OCI-LY7 (cell line): ENCODE data around the gene KDM4F.

Experiments
- EZH2phosphoT487 ChIP-seq: fragments of 200-600 bp; sonication (generic); IDR thresholded peaks from 2 replicates; pipeline ENCODE4 v1.6.1; 2018; ENCODE audit warnings: low read depth, borderline replicate concordance, mild to moderate bottlenecking, mixed run types, antibody characterized with exemption, low read length, moderate library complexity, mixed read lengths
- TF ChIP-seq, protein P1 (sequence below): fragments of 200-600 bp; sonication (generic); conservative IDR thresholded peaks from 2 replicates; pipeline ENCODE4 v1.5.1; 2014; ENCODE audit warnings: mild to moderate bottlenecking, antibody characterized with exemption, low read length, moderate library complexity, mixed read lengths

DNA sequence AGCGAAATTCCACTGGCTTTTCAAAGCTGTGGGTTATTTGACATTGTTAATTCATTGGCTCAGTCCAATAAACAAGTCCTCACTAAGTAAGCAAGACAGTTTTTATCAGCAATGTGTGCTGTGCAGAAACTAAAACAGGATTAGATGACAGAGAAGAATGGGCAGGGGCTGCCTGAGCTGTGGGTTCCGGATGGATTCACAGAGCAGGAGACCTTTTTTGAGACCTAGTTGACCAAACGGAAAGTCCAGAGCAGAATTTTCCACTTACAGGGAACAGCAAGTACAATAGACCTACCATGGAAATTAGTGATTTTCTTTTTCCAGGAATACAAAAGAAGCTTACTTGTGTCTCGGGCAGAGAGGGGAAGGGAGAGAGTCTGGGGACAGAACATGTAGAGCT lies 5.2 kb upstream of the KDM4F start:
- TF ChIP-seq, protein P1, sequence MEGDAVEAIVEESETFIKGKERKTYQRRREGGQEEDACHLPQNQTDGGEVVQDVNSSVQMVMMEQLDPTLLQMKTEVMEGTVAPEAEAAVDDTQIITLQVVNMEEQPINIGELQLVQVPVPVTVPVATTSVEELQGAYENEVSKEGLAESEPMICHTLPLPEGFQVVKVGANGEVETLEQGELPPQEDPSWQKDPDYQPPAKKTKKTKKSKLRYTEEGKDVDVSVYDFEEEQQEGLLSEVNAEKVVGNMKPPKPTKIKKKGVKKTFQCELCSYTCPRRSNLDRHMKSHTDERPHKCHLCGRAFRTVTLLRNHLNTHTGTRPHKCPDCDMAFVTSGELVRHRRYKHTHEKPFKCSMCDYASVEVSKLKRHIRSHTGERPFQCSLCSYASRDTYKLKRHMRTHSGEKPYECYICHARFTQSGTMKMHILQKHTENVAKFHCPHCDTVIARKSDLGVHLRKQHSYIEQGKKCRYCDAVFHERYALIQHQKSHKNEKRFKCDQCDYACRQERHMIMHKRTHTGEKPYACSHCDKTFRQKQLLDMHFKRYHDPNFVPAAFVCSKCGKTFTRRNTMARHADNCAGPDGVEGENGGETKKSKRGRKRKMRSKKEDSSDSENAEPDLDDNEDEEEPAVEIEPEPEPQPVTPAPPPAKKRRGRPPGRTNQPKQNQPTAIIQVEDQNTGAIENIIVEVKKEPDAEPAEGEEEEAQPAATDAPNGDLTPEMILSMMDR = no peak
- no peak for TF ChIP-seq EZH2phosphoT487
